ENCODE results near the gene C2orf42.

GRCh38 chr2:70145851-70146739, 44.7 kb downstream of the C2orf42 start:
- TF ChIP-seq CTCF (IDR thresholded peaks at IDR 0.05) (no peak), POLR2A (IDR thresholded peaks at IDR 0.05) (no peak)
